ENCODE measurements around the gene TIMM22.
A peak's percentile ranks its signal among the peaks of the same experiment; 100 is the strongest.

Gene TIMM22

GRCh38 chr17:1024076-1024475, 27.1 kb downstream of the TIMM22 start:
- no peak for DNase-seq

GRCh38 chr17:1025733-1026598, 29.0 kb downstream of the TIMM22 start:
- no peak for DNase-seq

- DNase-seq, result no peak
These were observed 29.7 kb downstream of the TIMM22 start for GRCh38 chr17:1026599-1026975.

- no peak for DNase-seq
These were observed 30.1 kb downstream of the TIMM22 start for GRCh38 chr17:1027044-1027443.

- DNase-seq, result no peak
These were observed 32.4 kb downstream of the TIMM22 start for GRCh38 chr17:1029196-1029921.

GRCh38 chr17:1029922-1030644, 33.2 kb downstream of the TIMM22 start:
- no peak for DNase-seq

- no peak for DNase-seq
These were observed 34.0 kb downstream of the TIMM22 start for GRCh38 chr17:1030684-1031532.

GRCh38 chr17:1031711-1032110, 34.8 kb downstream of the TIMM22 start:
- no peak for DNase-seq

GRCh38 chr17:1032391-1032790, 35.5 kb downstream of the TIMM22 start:
- DNase-seq, result no peak

- DNase-seq, result no peak
These were observed 36.6 kb downstream of the TIMM22 start for GRCh38 chr17:1033503-1033902.

- peak; percentile 27 for DNase-seq
These were observed 37.8 kb downstream of the TIMM22 start for GRCh38 chr17:1034652-1035210.

- no peak for DNase-seq
These were observed 38.7 kb downstream of the TIMM22 start for GRCh38 chr17:1035546-1036170.

GRCh38 chr17:1036171-1036844, 39.4 kb downstream of the TIMM22 start:
- no peak for DNase-seq

- no peak for DNase-seq
These were observed 39.9 kb downstream of the TIMM22 start for GRCh38 chr17:1036845-1037237.

GRCh38 chr17:1037238-1037879, 40.4 kb downstream of the TIMM22 start:
- no peak for DNase-seq

GRCh38 chr17:1038459-1039122, 41.7 kb downstream of the TIMM22 start:
- DNase-seq, result no peak

- DNase-seq, result no peak
These were observed 42.2 kb downstream of the TIMM22 start for GRCh38 chr17:1039123-1039507.

- no peak for DNase-seq
These were observed 42.7 kb downstream of the TIMM22 start for GRCh38 chr17:1039511-1040215.

GRCh38 chr17:1040216-1040600, 43.3 kb downstream of the TIMM22 start:
- no peak for DNase-seq

- no peak for DNase-seq
These were observed 44.8 kb downstream of the TIMM22 start for GRCh38 chr17:1041746-1042145.

Measured in DMS53 (cell line).